Spinal cord (tissue), 10 donors: ENCODE results near the gene ITPA. TPM values are rescaled to one million over a fixed set of nuclear protein-coding genes. Genes with fewer than 3 reads are reported as not detected.

Experiments
- DNase-seq, 6 donors: peaks; one replicate each; pipeline versions ENCODE4 v3.0.0 to v3.0.0-alpha.2; 2013 to 2015; ENCODE audit warnings: low spot score in 6 of 6, low read depth in 4 of 6
- H3K27ac ChIP-seq: one replicate; pipeline ENCODE4 v1.5.1; 2013; ENCODE audit warnings: low read depth, low read length, control low read depth
- H3K27me3 ChIP-seq: one replicate; pipeline ENCODE4 v1.6.1; 2013; ENCODE audit warnings: low read length; ENCODE audit not compliant: control insufficient read depth, insufficient read depth
- H3K36me3 ChIP-seq: one replicate; pipeline ENCODE4 v1.6.1; 2013; ENCODE audit warnings: low read length; ENCODE audit not compliant: control insufficient read depth, insufficient read depth
- H3K4me1 ChIP-seq: one replicate; pipeline ENCODE4 v1.6.1; 2013; ENCODE audit warnings: low read length; ENCODE audit not compliant: control insufficient read depth, insufficient read depth
- H3K4me3 ChIP-seq: one replicate; pipeline ENCODE4 v1.5.1; 2013; ENCODE audit warnings: low read depth, low read length, control low read depth
- H3K9me3 ChIP-seq: one replicate; pipeline ENCODE4 v1.6.1; 2013; ENCODE audit warnings: low read length; ENCODE audit not compliant: control insufficient read depth, insufficient read depth
- WGBS: methylation state at CpG from one replicate; pipeline ENCODE4 v1.1.5; 2013; ENCODE audit warnings: missing lambda C conversion rate; ENCODE audit not compliant: insufficient coverage; 5-methylcytosine and 5-hydroxymethylcytosine counted together
- long read RNA-seq, 4 donors: transcript quantifications; one replicate each; lab custom pipeline, GENCODE V29; 2026
- polyA plus RNA-seq, 2 donors: library from polyadenylated mRNA; unstranded; fragments of 120-200 nt; gene quantifications; one replicate each; pipeline ENCODE4 v1.2.1, GENCODE V29; 2013; ENCODE audit not compliant: insufficient read length in 2 of 2
- total RNA-seq, 2 donors: library from RNA; depleted of rRNA in 1 of 2; stranded (reverse); fragments of 120-200 nt in 1 of 2; fragments of >200 nt in 1 of 2; gene quantifications; one replicate each; pipeline versions ENCODE4 v1.2.3 to v1.2.4, GENCODE V29; 2013 to 2014
- donor health status: healthy.

The ITPA gene
- total RNA-seq (10 to 100 TPM; 24.4 to 49.5 TPM), polyA plus RNA-seq (10 to 100 TPM; 68.0 to 82.8 TPM)
- long read RNA-seq, donor 1, transcript ITPA-201 (8 exons, 1,185 nt) = major isoform, 40 of 57 reads
- long read RNA-seq, donor 1, transcript ITPA-207 (2 exons, 670 nt) = minor isoform, 11 of 57 reads
- long read RNA-seq, donor 1, partial matches to known transcripts = 5 of 57 reads
- long read RNA-seq, donor 1, other reads (novel, unspliced or antisense) = 0 of 57 reads
- long read RNA-seq, donor 2, transcript ITPA-201 (8 exons, 1,185 nt) = major isoform, 12 of 15 reads
- long read RNA-seq, donor 2, partial matches to known transcripts = 0 of 15 reads
- long read RNA-seq, donor 2, other reads (novel, unspliced or antisense) = 0 of 15 reads
- long read RNA-seq, donor 3, transcript ITPA-201 (8 exons, 1,185 nt) = major isoform, 15 of 18 reads
- long read RNA-seq, donor 3, partial matches to known transcripts = 0 of 18 reads
- long read RNA-seq, donor 3, other reads (novel, unspliced or antisense) = 0 of 18 reads
- long read RNA-seq, donor 4, transcript ITPA-207 (2 exons, 670 nt) = minor isoform, 8 of 39 reads
- long read RNA-seq, donor 4, transcript ITPA-201 (8 exons, 1,185 nt) = major isoform, 28 of 39 reads
- long read RNA-seq, donor 4, partial matches to known transcripts = 0 of 39 reads
- long read RNA-seq, donor 4, other reads (novel, unspliced or antisense) = 0 of 39 reads

DNA sequence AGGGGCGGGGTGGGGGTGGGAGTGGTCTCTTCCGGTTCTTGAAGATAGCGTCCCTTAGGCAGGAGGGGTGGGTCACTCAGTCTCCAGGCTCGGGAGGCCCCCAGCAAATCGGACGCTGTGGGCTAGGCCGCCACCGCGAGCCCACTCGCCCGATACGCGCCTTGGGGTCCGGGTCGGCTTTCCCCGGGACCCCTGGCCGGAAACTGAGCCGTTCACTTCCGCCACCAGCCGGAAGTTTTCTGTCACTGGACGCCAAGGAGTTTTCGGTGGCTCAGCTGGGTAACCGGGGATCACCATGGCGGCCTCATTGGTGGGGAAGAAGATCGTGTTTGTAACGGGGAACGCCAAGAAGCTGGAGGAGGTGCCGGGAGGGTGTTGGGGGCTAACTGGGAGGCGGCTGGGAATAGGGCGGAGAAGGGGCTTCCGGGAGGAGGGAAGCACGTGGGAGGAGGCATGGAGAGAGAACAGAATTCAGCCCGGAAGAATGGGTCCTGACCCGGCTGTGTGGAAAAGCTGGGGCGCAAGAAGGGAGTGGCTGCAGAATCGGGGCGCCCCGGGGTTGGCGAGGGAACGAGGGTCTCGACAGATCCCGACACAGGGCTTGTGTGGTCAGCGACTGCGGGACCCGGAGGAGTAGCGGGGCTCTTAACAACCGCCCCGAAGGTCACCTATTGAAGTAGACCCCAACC, at the start of gene ITPA:
Gene ITPA (plus strand): TSS at position 242 of the 689 bp plus-strand sequence. CDS start 54 bp downstream, at position 296.
- Histone ChIP-seq H3K9me3 (no peaks in the 10 kb centered on the region), H3K4me1 (peaks cover 20% of the 10 kb centered on the region), H3K27me3 (no peaks in the 10 kb centered on the region), H3K4me3 (peak within 1 kb of the TSS; percentile 91), H3K36me3 (peaks cover 12% of the 10 kb centered on the region), H3K27ac (peak within 1 kb of the TSS; percentile 82)
- peak; percentile 36 to 89 (median 62) for DNase-seq
- WGBS = 0% methylated on average over 47 of the region's 48 CpGs

DNA sequence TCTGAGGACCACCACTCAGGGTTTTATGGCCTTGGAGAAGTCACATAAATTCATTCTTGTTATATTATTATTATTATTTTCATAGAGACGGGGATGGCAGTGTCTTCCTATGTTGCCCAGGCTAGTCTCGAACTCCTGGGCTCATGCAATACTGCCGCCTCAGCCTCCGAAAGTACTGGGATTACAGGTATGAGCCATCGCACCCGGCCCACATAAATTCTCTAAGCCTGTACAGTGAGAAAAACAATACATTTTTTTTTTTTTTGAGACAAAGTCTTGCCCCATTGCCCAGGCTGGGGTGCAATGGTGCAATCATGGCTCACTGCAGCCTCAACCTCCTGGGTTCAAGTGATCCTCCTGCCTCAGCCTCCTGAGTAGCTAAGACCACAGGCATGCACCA, 48.9 kb upstream of the ITPA start:
- H3K9me3 ChIP-seq = no peaks in the 10 kb centered on the region
- WGBS = 100% methylated on average over 5 of the region's 6 CpGs
- H3K4me3 ChIP-seq = no peak overlapping the region
- H3K27ac ChIP-seq = no peak overlapping the region
- no peak for DNase-seq
- peaks cover 29% of the 10 kb centered on the region for H3K36me3 ChIP-seq
- H3K4me1 ChIP-seq = peaks cover 32% of the 10 kb centered on the region
- H3K27me3 ChIP-seq = no peaks in the 10 kb centered on the region

- no peak for DNase-seq
- H3K27ac ChIP-seq = no peak overlapping the region
- no peaks in the 10 kb centered on the region for H3K9me3 ChIP-seq
- H3K36me3 ChIP-seq = peaks cover 40% of the 10 kb centered on the region
- H3K27me3 ChIP-seq = no peaks in the 10 kb centered on the region
- no peak overlapping the region for H3K4me3 ChIP-seq
- 81% methylated on average over 2 of the region's 5 CpGs for WGBS
- peaks cover 39% of the 10 kb centered on the region for H3K4me1 ChIP-seq
Measured at GRCh38 chr20:3161316-3162079, 47.8 kb upstream of the ITPA start.

- Histone ChIP-seq H3K27ac (no peak overlapping the region), H3K4me1 (peaks cover 39% of the 10 kb centered on the region), H3K4me3 (no peak overlapping the region), H3K27me3 (no peaks in the 10 kb centered on the region), H3K36me3 (peaks cover 47% of the 10 kb centered on the region), H3K9me3 (no peaks in the 10 kb centered on the region)
- WGBS = 36% methylated on average over 10 of the region's 11 CpGs
- peak in 2 of 6 donors; percentile 44 to 53 for DNase-seq
Measured at GRCh38 chr20:3162080-3162611, 47.2 kb upstream of the ITPA start.

DNA sequence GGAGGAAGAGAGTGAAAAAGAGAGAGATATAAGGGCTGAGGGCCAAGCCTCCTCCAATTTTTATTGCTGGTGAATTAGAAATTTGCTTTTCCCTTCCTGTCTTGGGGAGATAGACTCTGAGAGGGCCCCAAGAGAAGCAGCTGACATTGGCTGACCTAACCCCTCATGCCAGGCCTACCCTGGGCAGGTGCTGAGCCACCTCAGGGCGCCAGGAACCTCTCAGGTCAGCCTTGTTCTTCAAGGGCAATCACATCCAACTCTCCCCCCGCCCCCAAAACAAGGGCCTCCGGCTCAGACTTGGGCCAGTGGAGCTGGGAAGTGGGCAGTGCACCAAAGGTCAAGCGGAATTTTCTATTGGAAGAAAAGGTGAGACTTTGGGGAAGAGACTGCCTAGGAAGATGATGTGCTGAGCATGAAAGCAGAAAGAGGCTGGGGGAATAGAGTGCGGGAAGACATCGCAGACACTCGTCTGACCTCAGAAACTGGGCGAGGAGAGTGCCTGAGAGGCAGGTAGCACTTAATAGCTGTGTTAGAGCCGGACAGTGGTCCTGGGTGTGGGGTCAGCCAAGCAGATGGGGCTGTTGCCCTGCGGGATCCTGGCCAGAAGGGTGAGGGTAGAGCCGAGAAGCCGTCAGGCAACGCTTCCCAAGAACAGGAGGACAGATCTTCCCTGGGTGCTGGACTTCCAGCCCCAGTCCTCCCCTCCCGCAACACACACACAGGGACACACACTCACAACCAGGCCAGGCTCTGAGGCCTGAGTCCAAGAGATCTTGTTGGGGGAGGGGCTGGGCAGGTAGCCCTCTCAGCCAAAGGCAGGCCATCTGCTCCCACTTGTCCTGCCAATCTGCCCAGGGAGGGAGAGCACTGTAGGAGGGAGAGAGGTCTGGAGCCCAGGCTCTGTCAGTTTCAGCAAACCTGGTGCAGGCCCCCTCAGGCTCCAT, 45.9 kb upstream of the ITPA start:
- H3K4me3 ChIP-seq = no peak overlapping the region
- peak in 2 of 6 donors; percentile 10 to 45 for DNase-seq
- no peaks in the 10 kb centered on the region for H3K27me3 ChIP-seq
- H3K4me1 ChIP-seq = peaks cover 34% of the 10 kb centered on the region
- no peaks in the 10 kb centered on the region for H3K9me3 ChIP-seq
- peaks cover 54% of the 10 kb centered on the region for H3K36me3 ChIP-seq
- no peak overlapping the region for H3K27ac ChIP-seq
- WGBS = 88% methylated on average over 10 of the region's 14 CpGs

DNA sequence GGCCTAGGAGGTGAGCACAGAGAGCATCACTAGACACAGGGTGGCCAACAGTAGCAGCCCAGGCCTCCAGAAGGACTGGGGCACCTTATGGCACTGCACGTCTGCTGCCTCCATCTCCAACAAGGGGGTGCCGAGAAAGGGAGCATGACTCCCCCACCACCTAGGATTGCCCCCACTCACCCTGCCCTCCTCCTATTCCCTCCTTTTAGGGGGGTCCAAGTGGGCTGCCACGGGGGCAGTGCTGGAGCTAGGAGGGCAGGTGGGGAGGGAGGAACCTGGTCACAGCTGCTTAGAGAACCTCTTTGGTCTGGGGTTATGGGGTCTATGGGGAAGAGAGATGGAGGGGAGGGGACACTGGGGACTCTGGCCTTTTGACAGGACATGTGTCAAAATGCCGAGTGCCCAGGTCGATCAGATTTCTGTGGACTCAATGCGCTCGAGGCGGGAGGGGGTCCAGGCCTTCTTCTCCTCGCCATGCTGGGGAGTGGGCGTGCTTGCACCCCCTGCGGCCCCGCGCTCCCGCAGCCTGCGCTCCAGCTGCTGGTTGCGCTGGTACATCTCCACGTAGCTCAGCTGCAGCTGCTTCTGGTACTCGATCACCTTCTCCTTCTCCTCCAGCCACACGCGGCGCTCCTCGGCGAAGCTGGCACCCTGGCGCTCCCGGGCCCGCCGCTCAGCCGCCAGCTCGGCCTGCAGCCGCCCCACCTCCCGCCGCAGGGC, 45.1 kb upstream of the ITPA start:
- Histone ChIP-seq H3K9me3 (no peaks in the 10 kb centered on the region), H3K27me3 (no peaks in the 10 kb centered on the region), H3K36me3 (peaks cover 59% of the 10 kb centered on the region), H3K27ac (no peak overlapping the region), H3K4me3 (no peak overlapping the region), H3K4me1 (peaks cover 31% of the 10 kb centered on the region)
- WGBS = 79% methylated on average over 31 of the region's 32 CpGs
- DNase-seq = no peak

GRCh38 chr20:3164763-3165410, 44.4 kb upstream of the ITPA start:
- Histone ChIP-seq H3K4me3 (no peak overlapping the region), H3K9me3 (no peaks in the 10 kb centered on the region), H3K27ac (no peak overlapping the region), H3K36me3 (peaks cover 59% of the 10 kb centered on the region), H3K27me3 (no peaks in the 10 kb centered on the region), H3K4me1 (peaks cover 30% of the 10 kb centered on the region)
- WGBS = 86% methylated on average over 39 of the region's 41 CpGs
- DNase-seq = no peak
